ENCODE results near the gene HNRNPAB.
"Not testable (repeated sequence)": the region's sequence is repeated elsewhere in the genome, so short reads cannot be mapped to it uniquely, and the experiment has no call there.

The HNRNPAB gene

GRCh38 chr5:178198151-178198550, 6.2 kb upstream of the HNRNPAB start:
- not testable (repeated sequence) for DNase-seq

GRCh38 chr5:178198706-178199105, 5.6 kb upstream of the HNRNPAB start:
- no peak for DNase-seq

- no peak for DNase-seq
Measured at GRCh38 chr5:178199581-178200434, 4.5 kb upstream of the HNRNPAB start.

GRCh38 chr5:178201221-178201926, 3.0 kb upstream of the HNRNPAB start:
- DNase-seq: no peak

- no peak for DNase-seq
Measured at GRCh38 chr5:178201927-178202235, 2.5 kb upstream of the HNRNPAB start.

GRCh38 chr5:178202541-178202940, 1.8 kb upstream of the HNRNPAB start:
- DNase-seq: no peak

GRCh38 chr5:178203670-178204181, 607 bp upstream of the HNRNPAB start:
- peak; percentile 70 for DNase-seq

GRCh38 chr5:178204935-178205748, 809 bp downstream of the HNRNPAB start:
- DNase-seq: peak; percentile 87

- DNase-seq: no peak
Measured at GRCh38 chr5:178205749-178206047, 1.4 kb downstream of the HNRNPAB start.

GRCh38 chr5:178206166-178207101, 2.1 kb downstream of the HNRNPAB start:
- no peak for DNase-seq

GRCh38 chr5:178207183-178207916, 3.0 kb downstream of the HNRNPAB start:
- peak; percentile 36 for DNase-seq

GRCh38 chr5:178207917-178208280, 3.6 kb downstream of the HNRNPAB start:
- DNase-seq: no peak

- no peak for DNase-seq
Measured at GRCh38 chr5:178208540-178209227, 4.4 kb downstream of the HNRNPAB start.

GRCh38 chr5:178209334-178210072, 5.2 kb downstream of the HNRNPAB start:
- DNase-seq: no peak

- no peak for DNase-seq
Measured at GRCh38 chr5:178210073-178210535, 5.8 kb downstream of the HNRNPAB start.

GRCh38 chr5:178210686-178211085, 6.4 kb downstream of the HNRNPAB start:
- DNase-seq: no peak

- DNase-seq: no peak
Measured at GRCh38 chr5:178211095-178212048, 7.0 kb downstream of the HNRNPAB start.

GRCh38 chr5:178212241-178213002, 8.1 kb downstream of the HNRNPAB start:
- no peak for DNase-seq
